GM19193 (cell line): ENCODE measurements around the gene CCDC38.

Experiments used
- POLR2A ChIP-seq: IDR thresholded peaks from 4 replicates; pipeline ENCODE4 v1.6.1; 2011; ENCODE audit not compliant: insufficient read depth, insufficient read length; ENCODE audit errors: extremely low read depth

The CCDC38 gene

DNA sequence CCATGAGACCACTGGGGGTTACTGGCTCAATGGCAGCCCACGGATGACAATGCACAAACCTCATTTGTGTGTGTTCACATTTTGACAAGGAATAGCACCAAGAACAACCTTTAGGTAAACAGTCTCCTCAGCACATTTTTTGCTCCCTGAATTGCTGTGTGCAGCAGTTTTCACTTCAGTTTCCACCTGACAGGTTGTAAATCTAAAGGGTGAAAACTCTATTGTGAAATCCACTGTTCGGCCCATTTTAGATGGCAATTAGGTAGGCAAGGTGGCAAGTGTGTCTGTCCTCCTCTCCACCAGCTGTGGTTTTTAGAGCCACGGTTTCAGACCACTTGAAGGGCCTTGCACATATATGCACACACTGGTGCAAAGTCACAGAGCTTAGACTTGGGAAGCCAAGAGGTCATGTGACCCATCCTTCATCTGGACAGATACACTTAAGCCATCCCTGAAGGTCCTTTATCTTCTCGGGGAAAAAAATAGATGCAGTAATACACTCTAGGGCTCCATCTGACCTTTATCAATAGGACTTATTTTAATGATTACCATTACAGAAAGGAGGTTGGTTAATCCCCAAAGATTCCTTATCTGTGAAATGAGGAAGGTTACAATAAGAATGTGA lies 30.5 kb upstream of the CCDC38 start:
- TF ChIP-seq POLR2A = no peak

DNA sequence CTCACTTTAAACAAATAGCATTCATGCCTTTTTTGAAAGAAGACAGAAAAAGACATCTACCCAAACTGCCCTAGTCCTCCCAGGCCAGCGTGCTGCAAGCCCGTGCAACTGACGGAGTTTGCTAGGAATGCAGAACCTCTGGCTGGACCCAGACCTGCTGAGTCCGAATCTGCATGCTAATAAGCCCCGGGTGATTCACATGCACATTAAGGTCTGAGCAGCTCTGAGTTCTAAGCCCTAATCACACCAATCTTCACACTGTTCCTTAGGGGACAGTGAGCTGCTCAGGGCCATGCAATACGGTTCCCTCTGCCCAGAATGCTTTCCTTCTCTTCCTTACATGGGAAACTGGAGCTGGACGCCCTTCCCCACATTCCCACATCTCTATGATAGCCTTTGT lies 28.5 kb upstream of the CCDC38 start:
- TF ChIP-seq POLR2A = no peak

DNA sequence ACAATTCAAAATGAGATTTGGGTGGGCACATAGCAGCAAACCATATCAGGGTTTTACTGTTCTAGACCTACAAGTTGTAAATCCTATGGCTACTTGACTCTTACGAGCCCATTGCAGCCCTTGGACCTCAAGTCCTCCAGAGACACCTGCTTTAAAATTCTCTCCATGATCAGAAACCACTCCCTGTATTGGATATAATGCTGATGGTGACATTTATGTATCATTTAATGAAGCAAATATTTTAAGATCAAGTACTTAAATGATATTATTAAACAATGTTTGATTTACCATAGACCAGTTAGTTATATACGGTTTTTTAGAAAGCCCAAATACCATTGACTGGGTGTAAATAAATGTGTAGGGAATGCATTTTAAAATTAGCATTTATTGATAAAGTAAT lies 24.9 kb upstream of the CCDC38 start:
- TF ChIP-seq POLR2A = no peak

DNA sequence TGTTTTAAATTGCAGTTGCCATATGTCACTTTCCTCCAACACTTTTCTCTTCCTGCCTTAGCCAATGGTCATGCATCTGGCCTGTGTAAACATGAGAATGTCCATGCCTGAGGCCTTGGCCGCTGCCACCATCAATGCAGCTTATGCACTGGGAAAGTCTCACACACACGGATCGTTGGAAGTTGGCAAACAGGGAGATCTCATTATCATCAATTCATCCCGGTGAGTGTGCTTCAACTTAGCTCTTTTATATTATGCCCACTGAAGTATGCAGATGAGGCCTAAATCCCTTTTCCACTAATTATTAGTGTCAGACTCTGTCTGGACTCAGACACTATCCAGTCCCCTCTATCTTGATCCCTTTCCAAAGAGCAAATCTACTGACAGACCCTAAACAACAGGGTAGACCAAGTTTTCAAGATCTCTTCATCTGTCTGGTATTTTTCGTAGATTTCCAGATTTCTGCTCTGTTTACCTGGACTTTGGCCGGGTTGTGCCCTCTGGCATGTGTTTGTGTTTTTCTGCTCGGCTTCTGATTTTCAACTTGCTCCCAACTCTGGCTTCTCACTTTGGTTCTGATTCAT lies 24.0 kb upstream of the CCDC38 start:
- TF ChIP-seq POLR2A = no peak

DNA sequence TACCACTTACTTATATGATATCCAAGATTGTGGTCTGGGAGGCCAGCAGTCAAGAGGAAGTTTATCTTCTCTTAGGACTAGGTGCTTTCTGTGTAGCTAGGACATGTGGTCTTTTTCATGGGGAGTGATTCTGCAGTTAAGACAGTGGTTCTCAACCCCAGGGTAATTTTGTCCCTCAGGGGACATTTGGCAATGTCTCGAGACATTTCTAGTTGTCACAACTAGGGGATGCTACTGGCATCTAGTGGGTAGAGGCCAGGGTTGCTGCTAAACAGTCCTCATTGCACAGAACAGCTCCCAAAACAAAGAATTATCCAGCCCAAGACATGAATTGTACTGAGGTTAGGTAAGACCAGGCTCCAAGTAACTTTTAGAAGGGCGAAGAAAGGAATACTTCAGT lies 20.7 kb upstream of the CCDC38 start:
- TF ChIP-seq POLR2A = no peak

DNA sequence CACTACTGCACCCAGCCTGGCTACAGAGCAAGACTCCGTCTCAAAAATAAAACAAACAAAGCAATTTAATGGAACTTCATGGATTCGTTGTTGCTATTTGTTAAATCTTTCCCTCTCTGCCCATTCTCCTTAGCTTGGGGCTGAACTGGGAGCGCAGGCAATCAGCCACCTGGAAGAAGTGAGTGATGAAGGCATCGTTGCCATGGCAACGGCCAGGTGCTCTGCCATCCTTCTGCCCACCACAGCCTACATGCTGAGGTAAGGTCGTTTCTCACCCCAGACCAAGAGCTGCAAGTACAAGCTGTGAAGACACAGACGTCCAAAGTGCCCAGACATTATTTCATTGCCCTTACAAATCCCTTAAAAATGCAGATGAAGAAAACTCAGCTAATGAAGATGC lies 19.8 kb upstream of the CCDC38 start:
- no peak for TF ChIP-seq POLR2A

DNA sequence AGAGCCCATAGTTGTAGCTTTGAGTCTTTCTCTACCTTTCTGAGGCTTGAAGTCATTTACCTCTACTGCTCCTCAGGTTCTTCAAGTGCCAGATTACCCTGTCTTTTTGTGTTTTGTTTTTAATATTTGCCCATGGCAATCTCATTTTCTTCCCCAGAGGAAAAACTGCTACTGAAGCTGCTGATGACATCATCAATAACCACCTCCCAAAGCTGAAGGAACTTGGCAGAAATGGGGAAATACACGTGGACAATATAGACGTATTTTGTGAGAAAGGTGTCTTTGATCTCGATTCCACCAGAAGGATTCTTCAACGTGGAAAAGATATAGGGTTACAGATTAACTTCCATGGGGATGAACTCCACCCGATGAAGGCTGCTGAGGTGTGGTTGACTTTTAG lies 17.8 kb upstream of the CCDC38 start:
- TF ChIP-seq POLR2A = no peak

DNA sequence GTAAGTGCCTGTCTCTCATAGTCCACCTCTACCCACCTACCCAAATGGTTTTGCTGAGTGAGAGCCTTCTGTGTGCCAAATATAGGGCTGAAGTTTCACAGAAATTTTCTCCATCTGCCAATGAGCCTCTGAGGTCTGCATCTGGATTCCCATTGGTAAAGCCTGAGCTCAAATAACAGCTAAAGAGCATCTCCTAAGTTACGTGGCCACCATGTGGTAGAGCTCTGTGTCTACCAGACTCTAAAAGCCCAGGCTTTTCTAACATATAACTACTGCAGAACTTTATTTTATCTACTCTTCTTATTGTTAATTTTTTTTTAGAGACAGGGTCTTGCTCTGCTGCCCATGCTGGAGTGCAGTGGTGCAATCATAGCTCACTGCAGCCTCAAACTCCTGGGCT lies 16.7 kb upstream of the CCDC38 start:
- no peak for TF ChIP-seq POLR2A

DNA sequence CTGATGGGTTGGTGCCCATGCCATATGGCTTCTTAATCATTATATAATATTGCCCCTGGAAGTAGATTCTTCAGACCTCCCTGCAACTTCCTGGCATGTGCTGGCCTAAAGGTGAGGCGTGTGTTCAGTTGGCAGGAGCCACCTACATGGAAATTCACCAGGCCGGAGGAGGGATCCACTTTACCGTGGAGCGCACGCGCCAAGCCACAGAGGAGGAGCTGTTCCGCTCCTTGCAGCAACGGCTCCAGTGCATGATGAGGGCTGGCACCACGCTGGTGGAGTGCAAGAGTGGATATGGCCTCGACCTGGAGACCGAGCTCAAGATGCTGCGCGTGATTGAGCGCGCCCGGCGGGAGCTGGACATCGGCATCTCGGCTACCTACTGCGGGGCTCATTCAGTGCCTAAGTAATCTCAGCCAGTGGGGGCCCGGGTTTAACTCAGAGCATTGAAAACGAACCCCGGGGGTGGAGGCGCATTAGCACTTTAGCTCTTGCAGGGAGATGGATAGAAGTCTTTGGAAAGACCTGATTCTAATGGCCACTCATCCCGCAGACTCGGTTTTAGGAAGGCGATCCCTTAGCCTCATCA lies 14.2 kb upstream of the CCDC38 start:
- TF ChIP-seq POLR2A = no peak

DNA sequence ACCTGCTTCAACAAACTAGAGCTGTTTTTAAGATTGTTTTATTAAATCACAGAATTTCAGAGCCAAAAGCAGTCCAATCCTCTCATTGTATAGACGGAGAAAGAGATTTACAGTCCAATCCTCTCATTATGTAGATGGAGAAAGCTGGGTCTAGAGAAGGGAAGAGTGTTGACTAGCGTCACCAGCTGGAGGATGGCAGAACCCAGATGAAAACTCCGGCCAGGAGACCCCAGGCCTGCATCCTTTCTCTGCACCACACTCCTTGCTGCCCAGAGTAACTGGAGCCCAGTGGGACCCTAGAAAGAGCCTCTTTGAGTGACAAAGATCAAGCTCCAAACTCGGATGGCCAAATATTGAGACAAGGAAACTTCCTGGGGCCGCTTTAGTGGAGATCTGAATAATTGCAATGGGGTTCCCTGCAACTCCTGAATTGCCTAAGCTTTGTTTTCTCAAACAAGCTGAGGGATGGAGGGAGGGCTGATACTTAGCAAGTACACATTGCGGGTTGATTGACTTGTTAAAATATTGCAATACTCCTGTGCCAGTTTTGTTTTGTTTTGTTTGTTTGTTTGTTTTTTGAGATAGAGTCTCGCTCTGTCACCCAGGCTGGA lies 13.2 kb upstream of the CCDC38 start:
- TF ChIP-seq POLR2A = no peak

DNA sequence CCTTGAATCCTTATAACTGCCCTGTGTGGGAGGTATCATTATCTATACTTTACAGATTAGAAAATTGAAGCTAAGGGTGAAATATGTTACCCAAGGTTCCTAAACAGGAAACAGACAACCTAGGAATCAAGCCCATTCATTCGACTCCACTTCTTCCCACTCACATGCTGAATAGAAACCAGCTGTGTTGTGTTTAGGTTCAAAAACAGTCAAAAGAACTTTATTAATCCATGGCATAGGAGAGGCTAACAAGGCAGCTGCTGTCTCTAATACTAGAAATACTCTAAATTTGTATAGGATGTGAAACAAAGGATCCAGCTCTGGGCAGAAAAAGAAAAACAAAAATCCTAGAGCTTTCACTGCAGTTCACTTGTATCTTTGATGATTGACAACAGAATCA lies 10.6 kb upstream of the CCDC38 start:
- TF ChIP-seq POLR2A = no peak

DNA sequence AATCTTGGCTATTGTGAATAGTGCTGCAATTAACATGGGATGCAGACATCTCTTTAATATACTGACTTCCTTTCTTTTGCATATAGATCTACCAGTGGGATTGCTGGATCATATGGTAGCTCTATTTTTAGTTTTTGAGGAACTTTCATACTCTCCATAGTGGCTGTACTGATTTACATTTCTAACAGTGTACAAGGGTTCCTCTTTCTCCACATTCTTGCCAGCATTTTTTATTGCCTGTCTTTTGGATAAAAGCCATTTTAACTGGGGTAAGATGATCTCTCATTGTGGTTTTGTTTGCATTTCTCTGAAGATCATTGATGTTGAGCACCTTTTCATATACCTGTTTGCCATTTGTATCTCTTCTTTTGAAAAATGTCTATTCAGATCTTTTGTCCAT lies 9.1 kb upstream of the CCDC38 start:
- no peak for TF ChIP-seq POLR2A

DNA sequence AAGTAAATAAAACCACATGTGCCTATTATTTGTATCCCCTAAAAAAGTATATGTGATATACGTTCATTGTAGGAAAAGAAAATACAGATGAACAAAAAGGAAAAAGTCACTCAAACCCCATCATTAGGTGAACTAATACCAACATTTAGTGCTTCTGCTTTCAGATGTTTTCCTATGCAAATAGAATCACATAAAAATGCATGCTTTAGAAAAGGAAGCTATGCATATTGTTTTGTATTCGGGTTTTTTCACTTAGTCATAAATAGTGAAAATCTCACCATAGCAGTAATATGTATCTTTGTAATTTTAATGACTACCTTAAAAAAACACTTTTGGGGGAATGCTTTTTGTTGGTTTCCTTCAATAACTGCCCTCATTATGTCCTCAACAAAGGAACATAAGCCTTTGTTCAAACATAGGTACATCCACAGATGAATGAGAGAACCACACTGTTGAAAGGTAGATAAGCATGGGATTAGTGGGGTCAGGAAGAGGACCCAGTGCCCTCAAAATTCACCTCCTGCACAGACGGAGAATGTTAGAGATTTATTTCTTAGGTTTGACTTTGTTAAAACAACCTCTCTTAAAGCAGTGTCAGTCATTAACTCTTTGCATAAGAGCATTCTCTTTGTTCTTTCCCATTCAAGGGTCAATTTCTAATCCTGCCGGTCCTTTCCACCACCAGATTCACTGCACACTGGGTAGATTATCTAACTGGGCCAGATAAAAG lies 7.2 kb upstream of the CCDC38 start:
- TF ChIP-seq POLR2A = no peak

DNA sequence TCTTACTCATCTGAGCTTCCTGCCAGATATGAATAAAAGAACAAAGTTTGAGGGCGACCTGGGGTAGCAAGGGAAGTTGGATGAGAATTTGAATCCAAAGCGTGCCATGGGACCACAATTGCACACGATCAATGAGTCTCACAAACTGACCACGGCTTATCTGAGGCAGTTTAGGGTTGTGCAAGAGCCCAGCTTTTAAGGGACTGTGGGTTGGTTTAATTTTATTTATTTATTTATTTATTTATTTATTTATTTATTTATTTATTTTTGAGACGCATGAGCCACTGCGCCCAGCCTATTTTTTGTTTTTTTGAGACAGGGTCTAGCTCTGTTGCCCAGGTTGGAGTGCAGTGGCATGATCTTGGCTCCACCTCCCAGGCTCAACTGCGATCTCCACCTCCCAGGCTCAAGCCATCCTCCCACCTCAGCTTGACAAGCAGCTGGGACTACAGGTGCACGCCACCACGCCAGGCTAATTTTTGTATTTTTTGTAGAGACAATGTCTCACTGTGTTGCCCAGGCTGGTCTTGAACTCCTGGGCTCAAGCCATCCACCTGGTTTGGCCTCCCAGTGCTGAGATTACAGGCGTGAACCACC lies 1.8 kb upstream of the CCDC38 start:
- no peak for TF ChIP-seq POLR2A

DNA sequence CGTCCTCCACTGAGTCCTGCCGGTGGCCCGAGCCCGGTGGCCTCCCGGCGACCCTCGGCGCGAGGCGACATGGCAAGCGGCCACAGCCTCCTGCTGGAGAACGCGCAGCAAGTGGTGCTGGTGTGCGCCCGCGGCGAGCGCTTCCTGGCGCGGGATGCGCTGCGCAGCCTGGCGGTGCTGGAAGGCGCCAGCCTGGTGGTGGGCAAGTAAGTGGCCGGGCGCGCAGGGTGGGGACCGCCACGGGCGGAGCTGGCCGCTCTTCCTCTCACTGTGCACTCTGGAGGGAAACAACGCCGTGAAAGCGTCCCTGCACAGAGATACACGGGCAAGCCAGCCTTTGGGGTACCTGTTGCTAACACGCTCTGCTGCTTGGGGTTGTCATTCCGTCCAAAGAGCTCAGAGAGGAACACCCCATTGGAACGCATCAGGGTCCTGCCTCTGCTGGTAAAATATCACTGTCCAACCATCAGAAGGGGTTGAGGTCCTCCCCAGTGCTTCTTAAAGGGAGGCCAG lies 972 bp upstream of the CCDC38 start, which contains the start of gene AMDHD1:
AMDHD1 (plus strand) TSS at position 2 of the 513 bp plus-strand sequence; CDS start at position 70, 68 bp downstream.
- no peak for TF ChIP-seq POLR2A
